ENCODE measurements around the gene LLPH. TPM values are rescaled to one million over a fixed set of nuclear protein-coding genes. Genes with fewer than 3 reads are reported as not detected.

LLPH gene
- total RNA-seq, 1 experiment from 2014 or later: 33.4 TPM

DNA sequence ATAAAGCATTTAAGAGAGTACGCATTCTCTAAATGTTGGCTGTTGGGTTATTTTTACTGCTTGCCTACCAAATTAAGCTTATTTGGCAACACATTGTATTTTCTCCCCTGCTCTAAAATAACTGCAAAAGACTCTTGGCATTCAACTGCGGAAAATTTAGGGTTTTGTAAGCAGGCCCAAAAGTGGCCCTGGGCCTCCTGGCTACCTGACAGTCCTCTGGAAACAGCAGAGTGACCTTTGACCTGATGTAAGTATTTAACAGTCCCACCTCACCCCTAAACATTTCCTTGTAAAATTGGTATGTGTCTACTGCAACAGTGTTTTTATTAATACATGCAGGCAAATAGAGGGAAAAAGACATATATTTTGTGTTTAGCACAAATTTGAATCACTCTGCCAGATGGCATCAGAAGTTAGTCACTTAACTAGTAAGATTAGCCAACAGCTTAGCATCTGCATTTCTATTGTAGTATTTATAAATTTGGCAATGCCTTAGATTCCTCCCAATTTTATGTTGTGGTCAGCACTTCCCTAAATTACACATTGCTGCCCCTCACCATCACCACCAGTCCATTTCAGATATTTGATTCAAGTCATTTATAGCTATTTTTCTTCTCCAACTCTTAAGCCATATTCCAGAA lies 11.2 kb downstream of the LLPH start:
- Histone ChIP-seq H3K14ac (ENCODE audit: insufficient read depth, low read length) (no peak overlapping the region), H3K9me3 (ENCODE audit: control insufficient read depth, low read depth, low read length) (no peaks in the 10 kb centered on the region), H2BK5ac (ENCODE audit: insufficient read length, low read length) (no peak overlapping the region), H3K18ac (ENCODE audit: insufficient read length, low read depth, low read length) (no peak overlapping the region), H4K20me1 (ENCODE audit: control insufficient read depth, insufficient read depth, insufficient read length) (no peaks in the 10 kb centered on the region), H3K9ac (ENCODE audit: extremely low read depth, insufficient read length, low read length) (no peak overlapping the region), H2AFZ (ENCODE audit: low read length) (no peak overlapping the region), H2BK20ac (ENCODE audit: low read depth, low read length, poor library complexity, severe bottlenecking) (no peak overlapping the region), H3K23ac (ENCODE audit: insufficient read length, low read depth, low read length) (no peak overlapping the region), H3K4me1 (ENCODE audit: insufficient read depth, low read length) (no peaks in the 10 kb centered on the region), H3K79me2 (ENCODE audit: insufficient read depth, low read length) (no peaks in the 10 kb centered on the region), H2BK12ac (ENCODE audit: insufficient read length, low read depth, low read length) (no peak overlapping the region), H3K79me1 (ENCODE audit: insufficient read depth, low read depth, low read length, poor library complexity, severe bottlenecking) (no peaks in the 10 kb centered on the region), H4K91ac (ENCODE audit: insufficient read length, low read depth, low read length) (no peak overlapping the region), H2BK120ac (ENCODE audit: low read depth, low read length, poor library complexity, severe bottlenecking) (no peak overlapping the region), H2BK15ac (ENCODE audit: low read depth, low read length) (no peak overlapping the region), H4K8ac (replicated peaks; ENCODE audit: insufficient read length, low read depth, low read length) (no peak overlapping the region), H3K4me2 (ENCODE audit: insufficient read depth, insufficient read length, low read length) (no peak overlapping the region), H3K56ac (ENCODE audit: insufficient read length, low read depth, low read length) (no peak overlapping the region), H3K27me3 (ENCODE audit: insufficient read depth, low read length) (no peaks in the 10 kb centered on the region), H3K27ac (ENCODE audit: insufficient read length, low read depth, low read length) (no peak overlapping the region), H3T11ph (ENCODE audit: low read length) (no peak overlapping the region), H3K4ac (ENCODE audit: low read depth, low read length) (no peak overlapping the region), H3K23me2 (ENCODE audit: insufficient read length, low read depth, low read length, poor library complexity, severe bottlenecking) (no peaks in the 10 kb centered on the region), H4K5ac (ENCODE audit: insufficient read length, low read depth, low read length) (no peak overlapping the region), H2AK5ac (ENCODE audit: insufficient read length, low read length) (no peak overlapping the region)
- Mint-ChIP-seq H3K36me3 (ENCODE audit: insufficient read depth in 1 of 3, low read depth in 3 of 3) (peaks cover 5 to 27% (median 24%) of the 10 kb centered on the region in 3 experiments; a peak in 5 of 7 replicates), H3K4me1 (no peaks in the 10 kb centered on the region), H3K27me3 (ENCODE audit: low read depth) (no peaks in the 10 kb centered on the region), H3K4me3 (no peak overlapping the region), H3K9me3 (no peaks in the 10 kb centered on the region), H3K27ac (no peak overlapping the region)
- no CpG with 5 or more reads among the region's 2 CpGs for WGBS (ENCODE audit: extremely low coverage, insufficient read length, low lambda C conversion rate)
- no peak for DNase-seq
- TF ChIP-seq, protein P1, sequence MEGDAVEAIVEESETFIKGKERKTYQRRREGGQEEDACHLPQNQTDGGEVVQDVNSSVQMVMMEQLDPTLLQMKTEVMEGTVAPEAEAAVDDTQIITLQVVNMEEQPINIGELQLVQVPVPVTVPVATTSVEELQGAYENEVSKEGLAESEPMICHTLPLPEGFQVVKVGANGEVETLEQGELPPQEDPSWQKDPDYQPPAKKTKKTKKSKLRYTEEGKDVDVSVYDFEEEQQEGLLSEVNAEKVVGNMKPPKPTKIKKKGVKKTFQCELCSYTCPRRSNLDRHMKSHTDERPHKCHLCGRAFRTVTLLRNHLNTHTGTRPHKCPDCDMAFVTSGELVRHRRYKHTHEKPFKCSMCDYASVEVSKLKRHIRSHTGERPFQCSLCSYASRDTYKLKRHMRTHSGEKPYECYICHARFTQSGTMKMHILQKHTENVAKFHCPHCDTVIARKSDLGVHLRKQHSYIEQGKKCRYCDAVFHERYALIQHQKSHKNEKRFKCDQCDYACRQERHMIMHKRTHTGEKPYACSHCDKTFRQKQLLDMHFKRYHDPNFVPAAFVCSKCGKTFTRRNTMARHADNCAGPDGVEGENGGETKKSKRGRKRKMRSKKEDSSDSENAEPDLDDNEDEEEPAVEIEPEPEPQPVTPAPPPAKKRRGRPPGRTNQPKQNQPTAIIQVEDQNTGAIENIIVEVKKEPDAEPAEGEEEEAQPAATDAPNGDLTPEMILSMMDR (conservative IDR thresholded peaks at IDR 0.05): no peak
